Fibroblast of skin of scalp (primary cell): ENCODE results near the gene FAAP20.

Source experiments
- DNase-seq: peaks from one replicate; pipeline ENCODE4 v3.0.0-alpha.2; 2013

The FAAP20 gene

GRCh38 chr1:2210084-2210653, 15.6 kb upstream of the FAAP20 start:
- no peak for DNase-seq

DNA sequence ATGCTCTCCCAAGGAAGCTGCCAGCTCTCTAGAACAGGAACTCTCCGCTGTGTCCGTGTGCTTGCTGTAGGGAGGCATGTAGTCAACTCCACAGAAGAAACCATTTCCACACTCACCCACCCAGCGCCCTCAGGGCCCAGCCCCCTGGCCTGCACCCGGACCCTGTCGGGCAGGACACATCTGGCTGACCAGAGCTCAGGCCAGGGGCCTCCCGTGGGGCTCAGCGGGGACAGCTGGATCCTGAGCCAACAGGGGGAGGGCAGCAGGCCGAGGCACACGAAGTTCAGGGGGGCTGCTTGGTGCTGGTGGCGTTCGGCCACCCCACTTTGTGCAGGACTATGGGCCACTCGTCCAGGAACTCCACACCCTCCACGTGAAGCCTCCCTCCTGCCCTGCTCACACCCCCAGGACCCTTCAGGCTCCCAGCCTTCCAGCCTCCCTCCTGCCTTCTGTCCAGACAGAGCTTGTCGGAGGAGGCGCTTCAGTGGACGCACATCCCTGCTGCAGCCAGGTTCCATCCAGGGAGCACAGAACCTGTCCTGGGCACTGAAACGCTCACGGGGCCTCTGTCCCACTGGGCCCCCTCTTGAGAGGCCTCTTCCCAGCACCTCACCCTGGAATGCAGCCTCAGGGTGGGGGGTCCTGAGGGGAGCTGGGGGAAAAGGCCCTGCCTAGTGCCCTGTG, 15.0 kb upstream of the FAAP20 start:
- no peak for DNase-seq

- DNase-seq: peak; percentile 91
These were observed 14.0 kb upstream of the FAAP20 start for GRCh38 chr1:2208309-2209239.

DNA sequence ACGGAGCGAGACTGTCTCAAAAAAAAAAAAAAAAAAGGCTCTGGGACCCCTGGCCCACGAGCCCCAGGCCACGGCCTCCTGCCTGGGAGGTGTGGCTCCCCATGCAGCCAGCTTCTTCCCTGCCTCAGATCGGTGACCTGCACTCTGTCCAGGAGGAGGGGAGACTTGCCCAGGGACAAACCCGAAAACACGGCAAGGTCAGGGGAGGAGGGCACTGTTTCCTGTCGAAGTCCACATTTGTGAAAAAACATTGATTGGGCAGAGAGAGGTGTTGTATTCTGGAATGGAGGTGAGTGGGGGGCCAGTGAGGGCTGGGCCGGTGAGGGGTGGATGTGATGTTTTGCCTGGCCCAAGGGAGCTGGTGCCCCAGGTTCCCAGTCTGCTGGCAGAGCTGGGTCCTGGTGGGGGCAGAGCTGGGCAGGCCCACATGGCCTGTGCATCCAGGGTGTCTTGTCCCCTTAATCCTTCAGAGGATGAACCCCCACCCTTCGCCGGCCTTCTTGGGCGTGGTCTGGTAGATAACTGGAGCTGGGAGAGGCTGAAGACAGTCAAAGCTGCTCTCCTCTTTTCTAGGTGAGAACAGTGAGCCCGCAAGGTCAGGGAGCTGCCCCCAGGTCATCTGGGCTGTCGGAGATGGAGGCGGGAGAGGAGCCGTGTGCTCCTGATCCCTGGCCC, 12.4 kb upstream of the FAAP20 start:
- DNase-seq: no peak

DNA sequence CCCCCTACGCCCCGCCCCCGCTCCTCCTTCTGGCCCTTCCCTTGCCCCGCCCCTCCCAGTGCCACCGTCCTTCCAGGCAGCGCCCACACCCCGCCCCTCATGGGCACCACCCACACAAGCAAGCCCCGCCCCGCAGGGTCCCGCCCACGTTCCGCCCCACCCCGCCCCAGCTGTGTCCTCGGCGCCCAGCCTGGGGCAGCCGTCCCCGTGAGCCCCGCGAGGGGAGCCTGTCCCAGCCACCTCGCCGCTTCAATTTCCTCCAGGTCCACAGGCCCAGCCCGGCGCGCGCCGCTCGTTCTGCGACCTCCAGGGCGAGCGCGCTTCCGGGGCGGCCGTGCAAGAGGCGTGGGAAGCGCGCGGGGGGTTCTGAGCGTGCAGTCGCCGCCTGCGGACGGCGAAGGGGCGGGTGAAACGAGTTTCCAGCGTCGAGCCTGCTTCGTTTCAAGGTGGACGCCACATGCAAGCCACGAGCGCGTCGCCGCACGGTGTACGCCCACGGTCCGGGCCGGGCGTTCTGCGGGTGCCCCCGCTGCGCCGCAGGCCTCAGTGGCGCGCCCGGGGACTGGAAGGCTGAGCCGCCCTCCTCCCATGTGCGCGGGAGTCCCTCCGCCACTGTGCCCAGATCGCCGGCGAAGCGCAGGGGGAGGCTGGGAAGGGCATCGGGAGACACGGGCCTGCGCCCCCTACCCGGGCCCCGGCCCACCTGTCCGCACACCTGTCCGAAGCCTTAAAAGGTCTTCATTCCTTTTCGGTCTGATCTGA, 10.8 kb upstream of the FAAP20 start:
- peak; percentile 96 for DNase-seq

DNA sequence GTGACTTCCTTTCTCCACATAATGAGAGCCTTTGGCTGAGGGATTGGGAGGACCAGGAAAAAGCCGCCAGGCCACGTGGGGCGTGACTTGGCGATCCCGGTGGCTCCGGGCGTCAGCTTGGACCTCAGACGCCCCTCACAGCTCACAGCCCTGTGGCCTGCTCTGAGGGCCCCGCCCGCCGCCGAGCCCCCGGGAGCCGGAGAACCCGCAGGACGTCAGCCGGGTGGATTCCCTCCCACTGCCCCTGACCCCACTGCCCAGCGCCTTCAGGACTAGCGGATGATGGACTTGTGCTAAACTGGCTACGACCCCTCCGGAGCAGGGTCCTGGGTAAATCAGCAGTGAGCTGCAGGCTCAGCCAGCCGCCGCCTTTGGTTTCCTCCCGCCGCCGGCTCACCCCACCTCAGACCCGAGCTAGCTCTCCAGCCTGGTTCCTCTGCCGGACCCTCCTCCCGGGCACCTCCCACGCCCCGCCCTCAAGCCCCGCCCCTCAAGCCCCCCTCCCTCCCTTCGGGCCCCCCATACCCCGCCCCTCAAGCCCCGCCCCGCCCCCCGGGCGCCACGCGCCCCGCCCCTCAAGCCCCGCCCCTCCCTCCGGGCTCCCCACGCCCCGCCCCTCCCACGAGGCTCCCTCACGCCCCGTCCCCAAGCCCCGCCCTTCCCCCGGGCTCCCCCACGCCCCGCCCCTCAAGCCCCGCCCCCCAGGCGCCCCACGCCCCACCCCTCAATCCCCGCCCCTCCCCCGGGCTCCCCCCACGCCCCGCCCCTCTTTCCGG, 10.0 kb upstream of the FAAP20 start:
- DNase-seq: no peak

GRCh38 chr1:2203671-2204414, 9.3 kb upstream of the FAAP20 start:
- DNase-seq: no peak

- DNase-seq: no peak
These were observed 8.4 kb upstream of the FAAP20 start for GRCh38 chr1:2202843-2203601.

DNA sequence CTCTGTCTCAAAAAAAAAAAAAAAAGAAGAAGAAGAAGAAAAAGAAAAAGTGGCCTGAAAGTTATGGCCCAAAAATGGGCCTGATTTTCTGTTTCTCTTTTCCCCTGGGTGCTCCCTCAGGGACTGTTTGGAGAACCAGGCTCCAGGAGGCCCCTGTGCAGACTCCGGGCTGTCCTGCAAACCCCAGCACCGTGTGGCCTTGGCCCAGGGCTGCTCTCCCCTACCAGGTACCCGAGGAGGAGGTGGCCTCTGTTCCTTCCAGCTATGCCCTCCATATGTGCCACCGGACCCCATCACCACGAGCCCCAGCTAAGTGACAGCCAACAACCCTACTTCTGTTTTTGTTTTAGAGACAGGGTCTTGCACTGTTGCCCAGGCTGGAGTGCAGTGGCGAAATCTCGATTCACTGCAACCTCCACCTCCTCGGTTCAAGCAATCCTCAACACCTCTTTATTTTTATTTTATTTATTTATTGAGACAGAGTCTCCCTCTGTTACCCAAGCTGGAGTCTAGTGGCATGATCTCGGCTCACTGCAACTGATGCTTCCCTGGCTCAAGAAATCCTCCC, 7.5 kb upstream of the FAAP20 start:
- DNase-seq: no peak

- DNase-seq: no peak
These were observed 6.5 kb upstream of the FAAP20 start for GRCh38 chr1:2201062-2201461.

DNA sequence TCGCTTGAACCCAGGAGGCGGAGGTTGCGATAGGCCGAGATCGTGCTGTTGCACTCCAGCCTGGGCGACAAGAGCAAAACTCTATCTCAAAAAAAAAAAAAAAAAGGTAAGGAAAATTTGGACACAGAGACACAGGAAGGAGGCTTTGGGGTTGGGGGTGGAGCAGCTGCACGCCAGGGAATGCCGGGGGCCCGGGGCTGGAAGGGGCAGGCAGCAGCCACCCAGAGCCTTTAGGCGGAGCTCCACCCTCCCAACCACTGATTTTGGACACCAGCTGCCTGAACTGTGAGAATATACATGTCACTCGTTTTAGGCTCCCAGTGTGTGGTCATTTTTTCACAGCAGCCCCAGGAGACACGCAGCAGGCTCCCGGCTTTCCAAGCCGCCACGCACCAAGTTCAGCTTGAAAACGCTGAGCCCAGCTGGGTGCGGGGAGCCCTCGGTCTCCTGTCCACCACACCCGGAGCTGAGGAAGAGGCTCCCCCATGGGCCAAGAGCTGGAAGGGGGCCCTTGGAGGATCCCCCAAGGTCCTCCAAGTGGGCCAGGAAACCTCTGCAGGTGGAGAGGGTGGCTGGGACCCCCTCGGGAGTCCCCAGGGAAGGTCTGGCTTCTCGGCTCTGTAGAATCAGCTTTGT, 5.9 kb upstream of the FAAP20 start:
- DNase-seq: no peak

DNA sequence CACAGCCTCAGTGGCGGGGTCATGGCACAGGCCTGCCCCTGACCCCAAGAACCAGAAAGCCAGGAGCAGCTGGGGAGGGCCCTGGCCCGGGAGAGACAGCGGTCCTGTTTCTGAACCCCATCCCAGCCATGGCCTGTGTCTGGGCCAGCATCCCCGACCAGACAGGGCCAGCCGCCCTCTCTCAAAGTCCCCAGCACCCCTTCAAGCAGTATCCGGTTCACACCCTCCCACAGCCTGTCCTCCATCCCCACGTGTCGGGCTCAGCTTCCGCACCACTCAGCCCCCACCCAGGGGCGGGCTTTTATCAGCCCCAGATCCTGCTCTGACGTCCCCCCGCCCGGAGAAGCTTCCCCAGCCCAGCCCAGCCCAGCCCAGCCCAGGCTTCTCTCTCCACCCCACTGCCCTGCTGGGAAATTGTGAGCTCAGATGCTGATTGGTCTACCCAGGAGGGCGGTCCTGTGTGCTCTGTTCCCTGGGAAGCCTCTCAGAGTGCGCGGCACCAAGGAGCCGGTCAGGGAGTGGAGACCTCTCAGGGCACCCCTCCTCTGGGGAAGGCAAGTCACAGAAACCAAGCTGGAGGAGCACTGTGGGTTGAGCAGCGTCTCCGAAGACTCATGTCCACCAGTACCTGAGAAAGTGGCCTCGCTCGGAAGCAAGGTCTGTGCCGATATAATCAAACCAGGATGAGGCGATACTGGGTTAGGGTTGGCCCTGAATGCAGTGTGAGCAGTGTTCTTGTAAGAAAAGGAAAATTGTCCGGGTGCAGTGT, 4.7 kb upstream of the FAAP20 start:
- peak; percentile 94 for DNase-seq

GRCh38 chr1:2198571-2198970, 4.0 kb upstream of the FAAP20 start:
- no peak for DNase-seq

DNA sequence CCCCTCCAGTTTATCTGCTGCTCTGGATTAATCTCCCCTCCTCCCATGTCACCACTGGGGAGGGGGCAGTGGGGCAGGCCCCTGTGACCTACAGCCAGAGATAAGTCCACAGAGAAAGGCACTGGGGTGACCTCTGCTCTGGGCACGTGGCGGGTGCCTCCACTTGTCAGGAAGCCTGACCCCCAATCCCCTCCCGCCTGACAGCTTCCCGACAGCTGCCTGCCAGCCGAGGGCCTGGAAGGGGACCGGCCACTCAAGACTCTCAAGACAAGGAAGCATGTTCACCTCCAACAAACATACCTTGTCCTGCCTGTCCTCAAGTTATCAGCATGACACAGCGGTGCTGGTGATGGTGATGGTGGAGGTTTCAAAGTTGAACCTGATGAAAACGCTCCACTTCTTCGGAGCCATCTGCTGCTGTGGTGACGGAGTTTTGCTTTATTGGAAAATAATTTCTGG, 3.2 kb upstream of the FAAP20 start:
- DNase-seq: no peak

DNA sequence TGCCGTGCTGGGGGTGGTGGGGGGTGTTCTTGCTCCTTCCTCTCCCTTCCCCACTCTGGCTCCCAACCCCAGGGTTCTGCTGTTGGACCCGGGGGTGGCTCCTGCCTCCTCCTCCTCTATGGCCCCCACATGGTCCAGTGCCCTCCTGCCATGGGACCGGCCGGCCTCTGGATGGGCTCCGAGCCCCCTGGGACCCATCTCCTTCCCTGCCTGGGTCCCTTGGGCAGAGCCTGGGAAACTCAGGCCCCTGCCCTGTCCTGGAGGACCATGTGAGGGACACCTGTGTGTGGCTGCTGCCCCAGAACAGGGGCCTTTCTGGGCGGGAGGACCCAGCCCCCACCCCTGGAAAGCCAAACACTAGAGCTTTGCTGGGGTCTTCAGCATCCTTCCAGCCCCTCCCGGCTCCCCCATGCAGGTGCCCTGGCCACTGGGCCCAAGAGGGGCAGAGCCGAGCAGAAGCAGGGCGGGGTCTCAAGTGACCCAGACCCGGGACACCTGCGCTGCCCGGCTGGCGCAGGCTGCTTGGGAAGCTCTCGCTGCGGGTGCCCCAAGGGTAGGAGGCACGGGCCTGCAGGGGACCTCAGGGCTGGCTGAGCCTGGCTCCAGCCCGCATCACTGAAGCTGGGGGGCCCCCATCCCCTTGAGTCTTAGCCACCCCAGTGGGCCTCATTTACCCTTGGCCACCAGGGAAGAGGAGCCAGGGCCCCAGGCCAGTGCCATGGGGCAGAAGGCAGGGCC, 2.5 kb upstream of the FAAP20 start:
- DNase-seq: no peak

DNA sequence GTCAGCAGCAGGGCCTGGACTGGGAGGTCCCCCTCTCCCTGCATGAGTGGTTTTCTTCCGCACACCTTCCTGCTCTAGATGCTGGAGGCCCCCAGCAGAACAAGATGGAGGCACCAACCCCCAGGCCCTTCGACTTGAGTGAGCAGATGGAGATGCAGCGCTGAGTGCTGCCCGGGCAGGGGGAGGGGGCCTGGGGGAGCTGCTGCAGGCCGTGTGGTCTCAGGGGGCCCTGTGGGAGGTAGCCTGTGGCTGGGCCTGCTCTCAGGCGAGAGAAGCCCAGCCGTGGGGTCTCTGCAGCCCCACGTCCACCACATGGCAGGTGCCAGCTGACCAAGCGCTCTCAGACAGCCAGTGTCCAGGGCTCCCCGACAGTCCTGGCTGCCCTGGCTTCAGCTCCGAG, 1.2 kb upstream of the FAAP20 start:
- no peak for DNase-seq
